HG03039 (cell line): ENCODE measurements around the gene COL16A1.

ENCODE experiments used
- ATAC-seq: cut with Tn5 transposase; IDR thresholded peaks from one replicate; pipeline ENCODE4 v1.9.1; 2021; ENCODE audit warnings: mild to moderate bottlenecking, moderate library complexity; ENCODE audit not compliant: unreplicated experiment

The COL16A1 gene

DNA sequence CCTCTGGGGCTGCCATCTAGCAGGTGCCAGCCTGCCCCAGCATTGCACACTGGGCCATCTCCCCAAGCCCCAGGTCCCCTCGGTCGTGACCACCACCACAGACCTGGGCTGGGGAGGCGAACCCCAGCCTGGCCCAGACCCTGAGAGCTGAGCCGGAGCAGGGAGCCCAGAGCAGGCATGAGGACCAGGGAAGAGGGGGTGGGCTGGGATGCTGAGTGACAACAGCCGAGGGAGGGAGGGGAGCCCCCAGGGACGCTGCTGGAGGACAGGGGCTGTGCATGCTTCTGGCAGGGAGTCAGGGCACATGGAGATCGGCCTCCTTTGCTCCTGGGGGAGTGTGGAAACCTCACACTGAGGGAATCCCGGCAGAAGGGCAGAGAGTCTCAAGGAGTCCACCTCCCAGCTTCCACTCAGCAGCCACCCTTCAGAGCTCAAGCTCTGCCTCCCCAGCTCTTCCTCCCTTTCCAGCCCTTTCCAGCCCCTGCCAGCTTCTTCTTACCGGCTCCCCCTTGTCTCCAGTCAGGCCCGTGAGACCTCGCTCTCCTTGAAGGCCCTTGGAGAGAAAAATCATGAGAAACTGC, 35.4 kb downstream of the COL16A1 start:
- ATAC-seq = no peak

DNA sequence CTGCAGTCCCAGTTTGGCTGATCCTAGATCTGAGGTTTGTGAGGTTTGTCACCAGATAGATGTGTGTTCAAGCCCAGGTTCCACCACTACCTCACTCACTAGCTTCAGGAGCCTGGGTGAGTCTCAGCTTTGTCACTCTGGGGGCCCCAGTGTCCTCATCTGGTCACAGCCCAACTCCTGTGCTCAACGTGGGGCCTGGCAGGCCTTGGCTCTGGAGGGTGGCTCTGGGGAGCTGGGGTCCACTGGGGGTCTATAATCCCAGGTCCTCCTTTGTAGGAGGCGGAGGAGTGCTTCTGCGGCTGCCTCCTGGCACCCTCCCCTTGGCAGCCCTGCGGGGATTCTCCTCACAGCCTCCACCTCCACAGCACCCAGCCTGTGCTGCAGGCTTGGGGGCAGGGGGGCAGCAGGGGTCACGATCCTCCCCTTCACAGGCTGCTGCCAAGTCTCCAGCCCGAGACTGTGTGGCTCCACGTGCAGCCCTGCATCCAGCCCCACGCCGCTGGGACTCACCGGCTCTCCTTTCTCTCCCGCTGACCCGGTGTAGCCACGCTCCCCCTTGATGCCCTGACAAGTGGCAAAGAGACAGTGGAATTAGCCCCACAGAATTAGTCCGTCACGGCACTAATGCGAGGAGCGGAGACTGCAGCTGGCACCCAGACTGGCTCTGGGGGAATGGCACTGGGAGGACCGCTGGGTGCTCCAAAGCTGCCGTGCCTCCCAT, 36.6 kb downstream of the COL16A1 start:
- no peak for ATAC-seq

DNA sequence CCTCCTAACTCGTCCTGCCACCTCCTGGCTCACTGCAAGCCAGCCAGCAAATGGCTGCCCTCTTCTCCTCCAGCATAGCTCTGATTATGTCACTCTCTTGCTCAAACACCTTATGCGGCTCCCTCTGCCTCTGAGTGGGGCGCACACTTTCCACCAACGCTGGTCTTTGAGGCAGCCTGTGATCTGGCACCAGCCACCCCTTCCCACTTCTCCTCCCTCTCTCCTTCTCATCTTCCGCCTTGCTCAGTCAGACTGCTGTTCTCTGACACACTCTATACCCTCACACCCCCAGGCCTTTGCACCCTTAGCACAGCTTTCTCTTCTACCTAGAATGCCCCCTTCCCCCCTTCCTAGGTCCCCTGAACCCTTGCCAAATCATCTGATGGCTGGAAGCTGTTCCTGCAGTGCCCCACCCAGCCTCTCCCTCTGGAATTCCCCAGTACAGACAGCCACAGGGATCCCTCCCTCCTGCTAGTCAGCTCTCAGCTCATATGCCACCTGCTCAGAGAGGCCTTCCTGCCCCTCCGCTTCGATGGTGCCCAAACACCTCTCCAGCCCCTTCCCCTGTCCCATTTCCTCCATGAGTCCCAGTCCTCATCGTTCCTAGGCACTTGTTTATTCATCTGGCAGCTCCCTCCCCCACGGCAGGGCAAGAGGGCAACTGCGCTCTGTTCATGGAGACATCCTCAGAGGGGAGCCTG, 37.4 kb downstream of the COL16A1 start:
- no peak for ATAC-seq

DNA sequence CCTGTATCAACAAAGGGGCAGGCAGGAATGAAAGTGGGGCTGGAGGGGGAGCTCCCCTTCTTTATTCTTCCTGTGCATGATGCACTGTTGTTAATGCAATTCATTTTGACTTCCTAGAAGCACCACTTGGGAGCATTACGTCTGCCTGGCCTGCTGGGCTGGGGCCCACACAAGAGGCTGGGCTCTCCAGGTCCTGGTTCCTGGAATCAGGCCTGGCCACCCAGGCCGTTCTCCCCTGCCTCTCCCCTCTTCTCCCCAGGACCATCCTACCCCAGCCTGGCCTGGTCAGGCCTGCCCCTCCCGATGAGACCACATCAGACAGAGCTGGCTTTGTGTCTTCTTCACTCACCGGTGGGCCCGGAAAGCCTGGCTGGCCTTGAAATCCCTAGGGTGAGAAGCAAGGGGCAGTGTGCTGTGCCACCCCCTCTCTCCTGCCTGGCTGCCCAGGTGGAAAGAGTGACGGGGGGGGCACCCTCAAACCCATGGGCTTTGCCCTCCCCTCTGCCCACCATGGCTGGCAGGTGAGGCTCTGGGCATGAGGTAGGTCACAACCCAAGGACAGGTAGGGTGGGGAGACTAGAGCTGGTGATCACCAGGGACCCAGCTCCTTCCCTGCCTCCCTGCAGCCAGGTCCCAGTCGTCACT, 38.5 kb downstream of the COL16A1 start:
- no peak for ATAC-seq

DNA sequence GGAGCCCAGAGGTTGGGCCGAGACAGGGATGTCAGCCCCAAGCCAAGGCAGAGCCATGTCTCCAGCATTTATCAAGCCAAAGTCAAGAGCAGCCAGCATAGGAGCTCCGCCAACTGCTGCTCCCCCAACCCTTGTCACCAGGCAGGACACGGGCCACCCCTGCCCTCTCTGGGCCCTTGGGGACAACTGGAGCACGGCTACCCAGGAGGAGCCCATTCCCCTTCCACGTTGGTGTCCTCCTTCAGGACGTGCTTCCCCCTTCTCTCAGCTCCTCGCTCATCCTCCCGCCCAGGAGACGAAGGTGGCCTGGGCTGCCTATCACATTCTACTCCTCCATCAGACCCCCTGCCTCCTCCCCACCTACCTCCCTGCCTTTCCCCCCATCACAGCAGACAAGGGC, 39.3 kb downstream of the COL16A1 start:
- no peak for ATAC-seq

DNA sequence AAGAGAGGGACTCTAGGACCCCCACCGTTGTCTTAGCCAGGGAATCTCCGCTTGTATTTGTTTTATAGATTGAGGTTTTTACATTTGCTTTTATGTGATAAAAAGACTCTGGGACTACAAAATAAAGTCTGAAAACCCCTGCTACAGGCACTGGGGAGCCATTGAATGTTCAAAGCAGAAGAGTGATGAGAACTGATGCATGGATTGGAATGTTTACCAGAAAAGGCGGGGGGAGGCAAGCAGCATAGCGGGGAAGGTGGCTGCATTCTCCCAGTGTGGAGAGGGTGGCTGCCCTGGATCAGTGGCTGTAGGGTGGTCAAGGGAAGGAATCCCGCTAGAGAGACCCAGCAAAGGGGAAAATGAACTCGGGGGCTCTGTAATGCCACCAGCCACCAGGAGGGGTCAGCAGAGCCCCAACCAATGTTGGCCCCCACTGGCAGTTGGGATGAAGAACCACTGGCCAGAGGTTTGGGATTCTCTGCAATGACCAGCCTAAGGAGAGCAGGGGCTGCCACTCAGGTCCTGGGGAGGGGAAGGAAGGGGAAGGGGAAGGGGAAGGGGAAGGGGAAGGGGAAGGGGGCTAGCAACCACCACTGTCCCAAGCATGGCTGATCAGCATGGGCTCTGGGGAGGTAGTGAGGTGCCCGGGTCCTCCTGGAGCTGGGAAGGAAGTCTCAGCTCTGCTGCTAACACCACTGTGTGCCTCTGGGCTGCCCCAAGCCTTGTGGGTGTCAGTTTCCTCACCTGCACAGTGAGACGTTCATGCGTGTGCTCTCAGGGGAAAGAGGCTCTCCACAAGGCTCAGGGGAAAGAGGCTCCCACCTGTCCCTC, 40.0 kb downstream of the COL16A1 start:
- ATAC-seq = no peak

DNA sequence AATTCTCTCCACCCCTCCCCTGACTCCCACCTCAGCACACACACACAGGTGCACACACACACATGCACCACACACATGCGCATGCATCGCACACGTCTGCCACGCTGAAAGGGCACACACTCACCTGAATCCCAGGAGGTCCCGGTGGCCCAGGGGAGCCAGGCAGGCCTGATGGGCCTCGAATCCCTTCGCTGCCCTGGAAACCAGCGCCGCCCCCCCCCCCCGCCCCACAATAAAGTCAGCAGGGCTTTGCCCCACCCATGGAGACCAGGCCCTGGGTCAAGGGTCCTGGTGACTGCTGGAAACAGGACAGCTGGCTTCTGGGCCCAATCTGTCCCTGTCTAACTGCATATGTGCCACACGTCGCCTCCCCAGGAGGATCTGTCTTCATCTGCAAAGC, 41.4 kb downstream of the COL16A1 start:
- ATAC-seq = no peak

DNA sequence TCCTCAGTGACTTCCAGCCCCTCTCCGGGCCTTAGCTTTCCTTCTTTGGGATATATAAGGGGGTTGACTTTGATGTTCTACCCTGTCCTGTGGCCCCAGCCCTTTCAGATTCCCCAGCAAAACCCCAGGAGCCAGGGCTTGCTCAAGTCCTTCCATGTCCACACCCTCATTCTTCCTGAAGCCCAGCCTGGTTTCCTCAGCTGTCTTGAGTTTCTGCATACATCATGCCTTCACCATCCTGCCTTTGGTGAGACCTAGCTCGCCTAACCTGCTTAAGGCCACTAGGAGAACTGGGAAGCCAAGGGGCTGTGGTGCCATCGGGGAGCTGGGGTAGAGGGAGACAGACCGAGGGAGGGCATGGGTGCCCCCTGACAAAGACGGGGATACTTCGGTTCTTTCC, 42.0 kb downstream of the COL16A1 start:
- no peak for ATAC-seq

DNA sequence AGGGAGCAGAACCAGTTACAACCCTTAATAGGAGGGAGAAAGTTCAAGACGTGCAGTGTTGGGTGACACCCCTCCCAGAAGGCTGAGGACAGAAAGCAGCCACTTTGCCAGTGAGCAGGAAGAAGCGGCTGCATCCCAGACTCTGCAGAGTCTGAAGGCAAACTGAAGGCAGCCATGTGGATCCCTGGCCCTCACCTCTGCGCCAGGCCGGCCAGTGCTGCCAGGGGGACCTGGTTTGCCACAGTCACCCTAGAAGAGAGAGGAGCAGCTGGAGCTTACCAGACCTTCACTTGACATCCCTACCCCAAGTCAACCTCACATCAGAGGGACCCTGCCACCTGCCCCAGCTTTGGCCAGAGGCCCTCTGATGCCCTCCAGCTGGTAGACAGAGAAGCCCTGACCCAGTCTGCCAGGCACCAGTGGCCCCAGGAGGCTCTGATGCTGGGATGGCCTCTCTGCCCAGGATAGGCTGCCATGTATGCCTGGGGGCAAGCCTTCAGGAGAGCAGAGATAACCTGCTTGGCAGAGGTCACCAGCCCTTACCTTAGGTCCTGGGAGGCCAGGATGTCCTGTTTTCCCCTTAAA, 42.9 kb downstream of the COL16A1 start:
- ATAC-seq = no peak

DNA sequence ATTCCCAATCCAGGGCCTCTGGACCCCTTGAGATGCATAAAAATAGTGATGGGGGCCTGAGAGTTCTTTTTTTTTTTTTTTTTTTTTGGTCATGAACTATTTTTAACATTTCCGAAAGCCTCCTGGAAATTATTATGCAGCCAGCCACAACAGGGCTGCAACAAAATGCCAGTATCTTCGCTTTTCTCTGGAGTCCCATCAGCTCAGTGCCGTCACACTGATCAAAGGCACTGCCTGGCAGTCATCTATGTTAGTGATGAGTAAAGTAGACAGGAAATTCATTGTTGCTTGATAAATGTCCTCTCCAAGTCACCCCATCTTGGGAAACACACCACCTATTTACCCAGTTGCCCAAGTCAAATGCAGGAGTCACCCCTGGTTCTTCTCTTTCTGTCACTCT, 43.9 kb downstream of the COL16A1 start:
- no peak for ATAC-seq

DNA sequence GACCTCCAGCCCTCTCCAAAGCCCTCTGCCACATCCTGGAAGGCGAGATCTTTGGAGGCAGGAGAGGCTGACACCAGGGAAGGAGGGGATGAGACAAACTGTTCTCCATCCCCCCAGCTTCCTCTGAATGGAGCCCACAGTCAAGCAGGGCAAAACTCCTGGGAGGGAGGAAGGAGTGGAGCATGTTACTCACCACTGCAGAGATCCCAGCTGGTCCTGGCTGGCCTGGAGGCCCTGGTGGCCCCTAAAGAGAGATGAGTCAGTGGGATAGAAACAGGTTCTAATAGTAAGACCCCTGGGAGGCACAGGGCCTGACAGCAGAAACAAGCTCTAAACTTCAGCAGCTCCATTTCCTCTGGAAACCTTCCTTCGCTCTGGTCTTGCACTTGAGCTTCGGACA, 45.1 kb downstream of the COL16A1 start:
- no peak for ATAC-seq

DNA sequence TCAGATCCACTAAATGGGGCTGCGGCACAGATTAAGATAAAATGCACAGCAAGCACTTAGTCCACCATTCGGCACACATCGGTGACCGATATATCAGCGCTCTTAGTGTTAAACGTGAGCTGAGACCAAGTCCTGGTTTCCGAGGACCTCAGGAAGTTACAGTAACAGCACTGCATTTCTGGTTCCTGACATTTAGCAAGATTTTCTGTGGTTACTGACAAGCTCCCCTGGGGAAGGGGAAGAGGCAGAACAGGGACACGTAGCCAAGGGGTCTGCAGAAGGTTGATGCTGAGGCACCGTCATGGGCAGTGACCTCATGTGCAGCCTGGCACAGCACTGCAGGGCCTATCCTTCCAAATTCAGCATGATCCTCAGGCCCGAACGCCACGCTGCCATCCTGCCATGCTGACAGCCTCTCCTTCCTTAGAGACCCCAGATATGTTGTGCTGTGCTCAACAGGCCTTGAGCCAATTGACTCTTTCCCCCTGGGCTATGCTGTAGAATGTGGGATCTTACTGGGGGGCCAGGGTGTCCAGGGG, 45.8 kb downstream of the COL16A1 start:
- no peak for ATAC-seq

DNA sequence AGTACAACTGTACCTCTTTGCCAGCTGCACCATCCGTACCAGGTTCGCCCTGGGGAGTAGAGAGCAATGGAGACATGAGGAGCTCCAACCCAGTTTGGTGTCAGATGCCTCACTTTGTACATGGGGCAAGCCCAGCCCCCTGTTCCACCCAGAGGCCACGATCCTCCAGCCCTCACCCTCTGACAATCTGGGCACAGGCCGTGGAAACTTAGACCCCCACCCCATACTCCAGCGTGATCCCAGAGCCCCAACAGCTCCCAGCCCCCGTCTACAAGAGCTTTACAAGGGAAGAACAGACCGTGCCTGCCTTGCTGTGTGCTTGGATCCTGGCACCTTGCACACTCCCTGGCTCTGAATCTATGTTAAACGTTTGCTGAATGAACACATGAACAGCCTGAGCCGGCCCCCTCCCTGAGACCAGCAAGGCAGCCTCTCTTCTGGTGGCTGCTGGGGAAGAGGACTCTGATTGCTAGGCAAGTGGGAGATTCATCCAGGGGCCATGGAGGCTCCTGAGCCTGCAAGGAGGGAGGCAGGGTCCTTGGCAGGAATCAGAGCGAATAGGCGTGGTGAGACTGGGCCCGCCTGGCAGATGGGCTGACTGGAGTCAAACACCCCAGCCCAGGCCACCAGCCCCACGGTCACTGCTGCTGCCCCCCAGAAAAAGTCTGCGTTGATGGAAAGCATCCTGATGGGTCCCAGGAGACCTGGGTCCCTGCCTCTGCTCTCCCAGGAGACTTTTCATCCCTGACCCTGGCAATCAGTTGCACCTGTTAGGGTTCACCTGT, 46.6 kb downstream of the COL16A1 start:
- ATAC-seq = no peak

DNA sequence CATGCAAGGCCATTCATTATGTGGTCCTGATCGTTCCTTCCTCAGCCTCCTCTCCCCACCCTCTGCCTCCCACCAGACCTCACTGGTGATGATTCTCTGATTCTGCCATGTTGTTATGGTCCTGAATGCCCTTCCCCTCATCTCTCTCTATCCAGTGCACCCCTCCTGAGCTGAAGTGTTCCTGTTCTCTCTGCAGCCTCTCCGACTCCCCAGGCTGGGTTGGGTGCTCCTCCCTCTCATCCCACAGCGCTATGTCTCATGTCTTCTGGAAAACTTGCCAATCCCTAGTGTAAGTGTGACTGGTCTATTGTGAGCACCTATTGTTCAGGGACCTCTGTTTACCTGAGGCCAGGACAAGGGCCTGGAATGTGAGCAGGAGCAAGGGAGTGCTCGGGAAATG, 48.1 kb downstream of the COL16A1 start:
- ATAC-seq = no peak

DNA sequence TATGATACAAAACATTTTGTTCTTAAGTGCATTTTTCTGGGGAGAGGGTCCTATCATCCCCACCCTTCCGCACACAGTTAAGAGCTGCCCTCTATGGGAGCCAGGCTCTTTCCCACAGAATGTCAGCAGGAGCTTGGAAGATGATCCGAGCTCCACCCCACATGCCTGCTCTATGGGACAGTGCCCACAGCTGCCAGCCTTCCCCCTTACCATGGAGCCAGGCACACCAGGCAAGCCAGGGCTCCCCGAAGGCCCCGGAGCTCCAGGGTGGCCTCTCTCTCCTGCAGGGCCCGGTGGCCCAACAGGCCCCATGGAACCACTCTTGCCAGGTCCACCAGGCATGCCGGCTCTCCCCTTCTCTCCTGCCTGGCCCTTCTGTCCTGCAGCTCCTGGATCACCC, 48.7 kb downstream of the COL16A1 start:
- ATAC-seq = no peak

DNA sequence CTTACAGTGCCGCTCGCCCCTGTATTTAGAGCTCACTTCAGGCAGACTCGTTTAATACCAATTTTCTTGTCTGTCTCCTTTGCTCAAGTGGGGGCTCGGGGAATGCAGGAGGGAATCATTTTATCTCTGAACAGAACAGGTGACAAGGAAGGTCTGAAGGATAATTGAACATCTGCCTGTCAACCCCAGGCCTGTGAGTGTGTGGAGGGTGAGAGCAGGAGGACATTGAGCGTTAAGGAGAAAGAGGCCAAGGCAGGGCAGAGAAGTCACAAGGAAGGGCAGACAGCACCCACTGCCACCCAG, 49.4 kb downstream of the COL16A1 start:
- ATAC-seq = no peak

DNA sequence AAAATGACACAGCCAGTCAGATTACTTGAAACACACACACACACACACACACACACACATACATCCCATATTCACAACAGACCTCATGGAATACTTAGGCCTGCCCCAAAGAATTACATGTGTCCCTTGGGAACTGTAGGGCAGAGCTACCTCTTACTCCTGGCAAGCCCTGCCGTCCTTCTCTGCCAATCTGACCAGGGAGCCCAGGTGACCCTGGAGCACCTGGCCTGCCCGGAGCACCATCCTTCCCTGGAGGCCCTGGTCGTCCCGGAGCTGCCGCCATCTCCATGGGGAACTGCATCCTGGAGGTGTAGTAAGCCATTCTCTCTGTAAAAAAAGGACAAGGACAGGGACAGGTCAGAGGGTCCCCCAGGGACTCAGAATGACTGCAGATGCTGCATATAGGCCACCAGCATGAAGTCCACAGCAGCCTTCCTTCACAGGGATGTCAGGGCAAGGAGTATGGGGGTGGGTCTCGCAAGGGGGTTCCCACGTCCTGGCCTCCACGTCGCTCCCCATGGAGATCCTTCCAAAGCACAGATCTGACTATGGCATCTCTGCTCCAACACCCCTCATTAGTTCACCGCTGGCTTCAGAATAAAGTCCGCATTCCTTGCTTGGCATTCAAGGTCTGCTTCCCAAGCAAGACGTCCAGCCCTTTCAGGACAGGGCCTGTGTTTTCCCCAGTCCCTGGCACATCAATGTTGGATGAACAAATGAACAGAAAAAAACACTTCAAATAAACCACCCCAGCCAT, 49.9 kb downstream of the COL16A1 start:
- ATAC-seq = no peak

DNA sequence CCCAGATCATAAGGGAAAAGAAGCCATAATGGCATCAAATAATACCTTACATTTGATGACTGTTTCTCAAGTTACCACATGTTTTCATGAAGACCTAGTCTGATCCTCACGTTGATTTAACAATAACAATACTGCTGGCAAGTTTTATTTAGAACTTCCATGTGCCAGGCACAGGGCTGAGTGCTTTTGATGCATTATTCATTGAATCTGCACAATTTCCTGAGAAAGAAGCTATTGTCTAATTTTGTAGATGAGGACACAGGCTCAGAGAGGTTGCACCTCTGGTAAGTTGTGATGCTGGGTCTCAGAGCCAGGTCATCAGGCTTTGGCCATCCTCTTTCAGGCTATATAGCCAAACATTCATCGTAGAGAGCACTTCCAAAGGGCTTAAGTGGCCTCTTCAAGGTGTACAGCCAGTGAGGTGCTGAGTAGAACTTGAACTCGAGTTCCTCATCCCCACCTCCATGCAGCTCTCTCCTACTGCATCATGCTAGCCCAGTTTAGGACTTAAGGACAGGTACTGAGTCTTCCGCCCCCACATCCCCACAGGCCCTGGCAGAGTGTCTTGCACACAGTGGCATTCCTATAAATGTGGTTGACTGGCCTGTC, 50.8 kb downstream of the COL16A1 start:
- no peak for ATAC-seq

DNA sequence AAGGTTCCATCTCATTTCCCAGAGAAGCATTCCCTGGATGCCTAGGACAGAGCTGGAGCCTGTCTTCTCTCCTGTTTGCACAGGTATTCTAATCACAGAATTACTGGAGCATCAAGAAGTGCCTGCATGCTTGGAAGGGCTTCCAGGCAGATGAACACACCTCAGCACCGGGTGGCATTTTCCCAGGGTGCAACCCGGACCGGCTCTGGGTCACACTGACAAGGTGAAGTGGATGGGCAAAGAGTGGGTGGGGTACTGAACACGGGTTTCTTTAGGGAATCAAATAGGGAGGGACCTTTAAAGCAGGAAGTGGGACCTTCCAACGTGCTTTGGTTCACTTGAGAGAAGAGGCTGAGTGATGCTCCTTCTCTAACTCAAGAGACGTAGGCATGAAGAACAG, 52.1 kb downstream of the COL16A1 start:
- ATAC-seq = no peak
